ENCODE results near the gene THTPA. TPM values are rescaled to one million over a fixed set of nuclear protein-coding genes. Genes with fewer than 3 reads are reported as not detected.

The THTPA gene
- total RNA-seq, 1 experiment from 2014 or later, result 20.0 TPM

DNA sequence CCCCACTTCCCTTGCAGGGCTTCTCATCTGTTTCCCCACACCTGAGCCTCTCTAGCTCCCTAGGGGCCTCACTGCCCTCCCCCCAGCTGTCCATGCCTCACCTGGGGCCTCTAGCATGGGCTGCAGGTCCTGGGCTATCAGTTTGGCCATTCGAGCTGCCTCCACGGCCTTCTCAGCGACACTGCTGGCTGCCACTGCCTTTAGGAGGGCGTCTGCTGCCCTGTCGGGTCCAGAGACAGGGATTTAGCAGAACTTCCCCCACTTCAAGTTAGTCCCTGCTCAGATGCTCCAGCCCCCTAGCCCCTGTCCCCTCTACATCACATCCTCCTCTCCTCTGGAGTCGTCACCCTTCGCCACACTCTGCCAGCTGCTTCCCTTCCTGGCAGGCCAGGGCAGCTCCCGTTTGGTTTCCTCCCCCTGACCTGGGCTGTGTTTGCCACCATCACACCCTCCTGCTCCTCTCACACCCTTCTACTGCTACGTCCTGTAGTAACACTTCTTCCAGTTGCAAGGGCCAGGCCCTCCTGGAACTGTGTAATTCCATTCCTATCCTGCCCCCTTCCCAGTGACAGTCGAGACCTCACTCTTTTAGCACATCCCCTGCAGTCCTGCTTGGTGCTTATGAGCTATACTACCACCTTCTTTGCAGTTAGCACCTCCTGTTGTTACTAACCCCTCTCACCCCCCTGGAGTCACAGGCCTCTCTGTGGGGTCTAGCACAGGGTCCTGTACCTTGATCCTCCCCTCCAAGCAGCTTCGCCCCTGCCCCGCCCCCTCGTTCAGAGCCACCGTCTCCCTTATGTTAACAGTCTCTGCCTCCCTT, 15.8 kb downstream of the THTPA start (continued):
- TF ChIP-seq, protein P1, sequence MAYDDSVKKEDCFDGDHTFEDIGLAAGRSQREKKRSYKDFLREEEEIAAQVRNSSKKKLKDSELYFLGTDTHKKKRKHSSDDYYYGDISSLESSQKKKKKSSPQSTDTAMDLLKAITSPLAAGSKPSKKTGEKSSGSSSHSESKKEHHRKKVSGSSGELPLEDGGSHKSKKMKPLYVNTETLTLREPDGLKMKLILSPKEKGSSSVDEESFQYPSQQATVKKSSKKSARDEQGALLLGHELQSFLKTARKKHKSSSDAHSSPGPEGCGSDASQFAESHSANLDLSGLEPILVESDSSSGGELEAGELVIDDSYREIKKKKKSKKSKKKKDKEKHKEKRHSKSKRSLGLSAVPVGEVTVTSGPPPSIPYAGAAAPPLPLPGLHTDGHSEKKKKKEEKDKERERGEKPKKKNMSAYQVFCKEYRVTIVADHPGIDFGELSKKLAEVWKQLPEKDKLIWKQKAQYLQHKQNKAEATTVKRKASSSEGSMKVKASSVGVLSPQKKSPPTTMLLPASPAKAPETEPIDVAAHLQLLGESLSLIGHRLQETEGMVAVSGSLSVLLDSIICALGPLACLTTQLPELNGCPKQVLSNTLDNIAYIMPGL (CRISPR knock-in tag; IDR thresholded peaks at IDR 0.05), result no peak
- TF ChIP-seq ZNF219 (CRISPR knock-in tag; IDR thresholded peaks at IDR 0.05; ENCODE audit: borderline replicate concordance) (no peak), SOX15 (CRISPR knock-in tag; IDR thresholded peaks at IDR 0.05) (no peak), CREB1 (CRISPR knock-in tag; IDR thresholded peaks at IDR 0.05) (no peak), TEAD1 (CRISPR knock-in tag; IDR thresholded peaks at IDR 0.05) (no peak)
- TF ChIP-seq, protein P2, sequence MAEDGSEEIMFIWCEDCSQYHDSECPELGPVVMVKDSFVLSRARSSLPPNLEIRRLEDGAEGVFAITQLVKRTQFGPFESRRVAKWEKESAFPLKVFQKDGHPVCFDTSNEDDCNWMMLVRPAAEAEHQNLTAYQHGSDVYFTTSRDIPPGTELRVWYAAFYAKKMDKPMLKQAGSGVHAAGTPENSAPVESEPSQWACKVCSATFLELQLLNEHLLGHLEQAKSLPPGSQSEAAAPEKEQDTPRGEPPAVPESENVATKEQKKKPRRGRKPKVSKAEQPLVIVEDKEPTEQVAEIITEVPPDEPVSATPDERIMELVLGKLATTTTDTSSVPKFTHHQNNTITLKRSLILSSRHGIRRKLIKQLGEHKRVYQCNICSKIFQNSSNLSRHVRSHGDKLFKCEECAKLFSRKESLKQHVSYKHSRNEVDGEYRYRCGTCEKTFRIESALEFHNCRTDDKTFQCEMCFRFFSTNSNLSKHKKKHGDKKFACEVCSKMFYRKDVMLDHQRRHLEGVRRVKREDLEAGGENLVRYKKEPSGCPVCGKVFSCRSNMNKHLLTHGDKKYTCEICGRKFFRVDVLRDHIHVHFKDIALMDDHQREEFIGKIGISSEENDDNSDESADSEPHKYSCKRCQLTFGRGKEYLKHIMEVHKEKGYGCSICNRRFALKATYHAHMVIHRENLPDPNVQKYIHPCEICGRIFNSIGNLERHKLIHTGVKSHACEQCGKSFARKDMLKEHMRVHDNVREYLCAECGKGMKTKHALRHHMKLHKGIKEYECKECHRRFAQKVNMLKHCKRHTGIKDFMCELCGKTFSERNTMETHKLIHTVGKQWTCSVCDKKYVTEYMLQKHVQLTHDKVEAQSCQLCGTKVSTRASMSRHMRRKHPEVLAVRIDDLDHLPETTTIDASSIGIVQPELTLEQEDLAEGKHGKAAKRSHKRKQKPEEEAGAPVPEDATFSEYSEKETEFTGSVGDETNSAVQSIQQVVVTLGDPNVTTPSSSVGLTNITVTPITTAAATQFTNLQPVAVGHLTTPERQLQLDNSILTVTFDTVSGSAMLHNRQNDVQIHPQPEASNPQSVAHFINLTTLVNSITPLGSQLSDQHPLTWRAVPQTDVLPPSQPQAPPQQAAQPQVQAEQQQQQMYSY (CRISPR knock-in tag; IDR thresholded peaks at IDR 0.05), result no peak
- TF ChIP-seq, protein P3, sequence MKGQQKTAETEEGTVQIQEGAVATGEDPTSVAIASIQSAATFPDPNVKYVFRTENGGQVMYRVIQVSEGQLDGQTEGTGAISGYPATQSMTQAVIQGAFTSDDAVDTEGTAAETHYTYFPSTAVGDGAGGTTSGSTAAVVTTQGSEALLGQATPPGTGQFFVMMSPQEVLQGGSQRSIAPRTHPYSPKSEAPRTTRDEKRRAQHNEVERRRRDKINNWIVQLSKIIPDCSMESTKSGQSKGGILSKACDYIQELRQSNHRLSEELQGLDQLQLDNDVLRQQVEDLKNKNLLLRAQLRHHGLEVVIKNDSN (CRISPR knock-in tag; IDR thresholded peaks at IDR 0.05), result no peak

DNA sequence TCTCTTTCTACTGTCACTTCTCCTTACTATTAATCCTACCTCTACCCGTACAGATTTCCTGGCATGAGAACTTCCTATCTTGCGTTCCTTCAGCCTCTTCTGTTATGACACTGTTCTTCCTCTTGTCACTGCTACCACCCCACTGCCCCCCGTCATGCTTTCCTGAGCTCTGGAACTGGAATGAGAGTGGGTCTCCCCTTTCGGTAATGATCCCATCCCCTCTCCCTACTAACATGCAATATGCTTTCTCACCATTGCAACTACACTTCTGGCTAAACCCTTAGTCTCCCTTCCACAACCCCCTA, 16.4 kb downstream of the THTPA start:
- peaks cover 25% of the 10 kb centered on the region for H3K27me3 Mint-ChIP-seq (ENCODE audit: low read depth)
- no peaks in the 10 kb centered on the region for H3K9me3 Mint-ChIP-seq

More for the DNA sequence above, 16.4 kb downstream of the THTPA start:
- POLR2A ChIA-PET, result interaction anchor here (1.3 kb wide), 1 partner anchor 24 kb away, joined by 3 read pairs; no protein-coding TSS in a partner anchor
- no peak for DNase-seq (ENCODE audit: low spot score)
- TF ChIP-seq, protein P4, sequence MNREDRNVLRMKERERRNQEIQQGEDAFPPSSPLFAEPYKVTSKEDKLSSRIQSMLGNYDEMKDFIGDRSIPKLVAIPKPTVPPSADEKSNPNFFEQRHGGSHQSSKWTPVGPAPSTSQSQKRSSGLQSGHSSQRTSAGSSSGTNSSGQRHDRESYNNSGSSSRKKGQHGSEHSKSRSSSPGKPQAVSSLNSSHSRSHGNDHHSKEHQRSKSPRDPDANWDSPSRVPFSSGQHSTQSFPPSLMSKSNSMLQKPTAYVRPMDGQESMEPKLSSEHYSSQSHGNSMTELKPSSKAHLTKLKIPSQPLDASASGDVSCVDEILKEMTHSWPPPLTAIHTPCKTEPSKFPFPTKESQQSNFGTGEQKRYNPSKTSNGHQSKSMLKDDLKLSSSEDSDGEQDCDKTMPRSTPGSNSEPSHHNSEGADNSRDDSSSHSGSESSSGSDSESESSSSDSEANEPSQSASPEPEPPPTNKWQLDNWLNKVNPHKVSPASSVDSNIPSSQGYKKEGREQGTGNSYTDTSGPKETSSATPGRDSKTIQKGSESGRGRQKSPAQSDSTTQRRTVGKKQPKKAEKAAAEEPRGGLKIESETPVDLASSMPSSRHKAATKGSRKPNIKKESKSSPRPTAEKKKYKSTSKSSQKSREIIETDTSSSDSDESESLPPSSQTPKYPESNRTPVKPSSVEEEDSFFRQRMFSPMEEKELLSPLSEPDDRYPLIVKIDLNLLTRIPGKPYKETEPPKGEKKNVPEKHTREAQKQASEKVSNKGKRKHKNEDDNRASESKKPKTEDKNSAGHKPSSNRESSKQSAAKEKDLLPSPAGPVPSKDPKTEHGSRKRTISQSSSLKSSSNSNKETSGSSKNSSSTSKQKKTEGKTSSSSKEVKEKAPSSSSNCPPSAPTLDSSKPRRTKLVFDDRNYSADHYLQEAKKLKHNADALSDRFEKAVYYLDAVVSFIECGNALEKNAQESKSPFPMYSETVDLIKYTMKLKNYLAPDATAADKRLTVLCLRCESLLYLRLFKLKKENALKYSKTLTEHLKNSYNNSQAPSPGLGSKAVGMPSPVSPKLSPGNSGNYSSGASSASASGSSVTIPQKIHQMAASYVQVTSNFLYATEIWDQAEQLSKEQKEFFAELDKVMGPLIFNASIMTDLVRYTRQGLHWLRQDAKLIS (CRISPR knock-in tag; IDR thresholded peaks at IDR 0.05; ENCODE audit: borderline replicate concordance), result no peak
- TF ChIP-seq GTF2I (CRISPR knock-in tag; conservative IDR thresholded peaks at IDR 0.05), result no peak
- no peak for TF ChIP-seq SMAD3 (CRISPR knock-in tag; IDR thresholded peaks at IDR 0.05; ENCODE audit: borderline replicate concordance)
- TF ChIP-seq IRF2 (CRISPR knock-in tag; IDR thresholded peaks at IDR 0.05; ENCODE audit: borderline replicate concordance, low read depth), result no peak
- TF ChIP-seq, protein P5, sequence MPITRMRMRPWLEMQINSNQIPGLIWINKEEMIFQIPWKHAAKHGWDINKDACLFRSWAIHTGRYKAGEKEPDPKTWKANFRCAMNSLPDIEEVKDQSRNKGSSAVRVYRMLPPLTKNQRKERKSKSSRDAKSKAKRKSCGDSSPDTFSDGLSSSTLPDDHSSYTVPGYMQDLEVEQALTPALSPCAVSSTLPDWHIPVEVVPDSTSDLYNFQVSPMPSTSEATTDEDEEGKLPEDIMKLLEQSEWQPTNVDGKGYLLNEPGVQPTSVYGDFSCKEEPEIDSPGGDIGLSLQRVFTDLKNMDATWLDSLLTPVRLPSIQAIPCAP (CRISPR knock-in tag; IDR thresholded peaks at IDR 0.05), result no peak
- TF ChIP-seq, protein P6, sequence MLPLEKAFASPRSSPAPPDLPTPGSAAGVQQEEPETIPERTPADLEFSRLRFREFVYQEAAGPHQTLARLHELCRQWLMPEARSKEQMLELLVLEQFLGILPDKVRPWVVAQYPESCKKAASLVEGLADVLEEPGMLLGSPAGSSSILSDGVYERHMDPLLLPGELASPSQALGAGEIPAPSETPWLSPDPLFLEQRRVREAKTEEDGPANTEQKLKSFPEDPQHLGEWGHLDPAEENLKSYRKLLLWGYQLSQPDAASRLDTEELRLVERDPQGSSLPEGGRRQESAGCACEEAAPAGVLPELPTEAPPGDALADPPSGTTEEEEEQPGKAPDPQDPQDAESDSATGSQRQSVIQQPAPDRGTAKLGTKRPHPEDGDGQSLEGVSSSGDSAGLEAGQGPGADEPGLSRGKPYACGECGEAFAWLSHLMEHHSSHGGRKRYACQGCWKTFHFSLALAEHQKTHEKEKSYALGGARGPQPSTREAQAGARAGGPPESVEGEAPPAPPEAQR (CRISPR knock-in tag; IDR thresholded peaks at IDR 0.05), result no peak
- no peak for TF ChIP-seq ATF1 (CRISPR knock-in tag; IDR thresholded peaks at IDR 0.05)
- TF ChIP-seq ESRRA (CRISPR knock-in tag; IDR thresholded peaks at IDR 0.05; ENCODE audit: borderline replicate concordance), result no peak
- TF ChIP-seq, protein P7, sequence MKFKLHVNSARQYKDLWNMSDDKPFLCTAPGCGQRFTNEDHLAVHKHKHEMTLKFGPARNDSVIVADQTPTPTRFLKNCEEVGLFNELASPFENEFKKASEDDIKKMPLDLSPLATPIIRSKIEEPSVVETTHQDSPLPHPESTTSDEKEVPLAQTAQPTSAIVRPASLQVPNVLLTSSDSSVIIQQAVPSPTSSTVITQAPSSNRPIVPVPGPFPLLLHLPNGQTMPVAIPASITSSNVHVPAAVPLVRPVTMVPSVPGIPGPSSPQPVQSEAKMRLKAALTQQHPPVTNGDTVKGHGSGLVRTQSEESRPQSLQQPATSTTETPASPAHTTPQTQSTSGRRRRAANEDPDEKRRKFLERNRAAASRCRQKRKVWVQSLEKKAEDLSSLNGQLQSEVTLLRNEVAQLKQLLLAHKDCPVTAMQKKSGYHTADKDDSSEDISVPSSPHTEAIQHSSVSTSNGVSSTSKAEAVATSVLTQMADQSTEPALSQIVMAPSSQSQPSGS (CRISPR knock-in tag; IDR thresholded peaks at IDR 0.05; ENCODE audit: borderline replicate concordance, low read depth), result no peak
- TF ChIP-seq, protein P8, sequence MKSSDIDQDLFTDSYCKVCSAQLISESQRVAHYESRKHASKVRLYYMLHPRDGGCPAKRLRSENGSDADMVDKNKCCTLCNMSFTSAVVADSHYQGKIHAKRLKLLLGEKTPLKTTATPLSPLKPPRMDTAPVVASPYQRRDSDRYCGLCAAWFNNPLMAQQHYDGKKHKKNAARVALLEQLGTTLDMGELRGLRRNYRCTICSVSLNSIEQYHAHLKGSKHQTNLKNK (CRISPR knock-in tag; IDR thresholded peaks at IDR 0.05), result no peak
- no peak for TF ChIP-seq RORB (CRISPR knock-in tag; IDR thresholded peaks at IDR 0.05)
- TF ChIP-seq NFYB (CRISPR knock-in tag; conservative IDR thresholded peaks at IDR 0.05; ENCODE audit: low read depth), result no peak
- H3K36me3 Mint-ChIP-seq, result peaks cover 17% of the 10 kb centered on the region
- ATAC-seq, result no peak
- peaks cover 56% of the 10 kb centered on the region for H3K4me1 Mint-ChIP-seq
- CTCF ChIA-PET, result interaction anchor here (1.2 to 1.9 kb wide), 3 partner anchors 9 to 16 kb away, joined by 4 to 7 read pairs (median 5); no protein-coding TSS in a partner anchor
- H3K27ac Mint-ChIP-seq, result no peak overlapping the region
- no peak overlapping the region for H3K4me3 Mint-ChIP-seq
